Liver (tissue), 9 donors: ENCODE data around the gene MBP. TPM values are rescaled to one million over a fixed set of nuclear protein-coding genes. Genes with fewer than 3 reads are reported as not detected.

Source experiments
- DNase-seq: peaks from one replicate; pipeline ENCODE4 v3.0.0-alpha.2; 2017; ENCODE audit warnings: low spot score
- H3K27ac ChIP-seq, 2 donors: one replicate each; pipeline ENCODE4 v1.7.0; 2013; ENCODE audit warnings: inconsistent platforms in 2 of 2, low read length in 2 of 2, control low read depth in 1 of 2, low read depth in 1 of 2, mild to moderate bottlenecking in 1 of 2
- H3K27me3 ChIP-seq, 4 donors: one replicate each; pipeline versions ENCODE4 v1.6.1 to v1.7.0; 2013; ENCODE audit warnings: low read length in 3 of 4, inconsistent platforms in 1 of 4, mild to moderate bottlenecking in 1 of 4, moderate library complexity in 1 of 4; ENCODE audit not compliant: control insufficient read depth in 4 of 4, insufficient read depth in 4 of 4
- H3K36me3 ChIP-seq, 4 donors: one replicate each; pipeline versions ENCODE4 v1.6.1 to v1.7.0; 2013; ENCODE audit warnings: low read length in 3 of 4, mild to moderate bottlenecking in 3 of 4, low read depth in 1 of 4, moderate library complexity in 1 of 4; ENCODE audit not compliant: control insufficient read depth in 4 of 4, insufficient read depth in 3 of 4
- H3K4me1 ChIP-seq, 4 donors: one replicate each; pipeline versions ENCODE4 v1.6.1 to v1.7.0; 2013; ENCODE audit warnings: low read length in 3 of 4, mild to moderate bottlenecking in 3 of 4, moderate library complexity in 1 of 4; ENCODE audit not compliant: control insufficient read depth in 4 of 4, insufficient read depth in 4 of 4
- H3K4me3 ChIP-seq, 3 donors: one replicate each; pipeline versions ENCODE4 v1.6.1 to v1.7.0; 2013; ENCODE audit warnings: low read length in 3 of 3, control low read depth in 1 of 3, low read depth in 1 of 3, mild to moderate bottlenecking in 1 of 3
- H3K9ac ChIP-seq, 2 donors: one replicate each; pipeline ENCODE4 v1.7.0; 2013; ENCODE audit warnings: low read length in 2 of 2, mild to moderate bottlenecking in 2 of 2, moderate library complexity in 2 of 2, control low read depth in 1 of 2, low read depth in 1 of 2
- H3K9me3 ChIP-seq, 4 donors: one replicate each; pipeline versions ENCODE4 v1.6.1 to v1.7.0; 2013; ENCODE audit warnings: low read length in 3 of 4; ENCODE audit not compliant: control insufficient read depth in 4 of 4
- EGR1 ChIP-seq, 2 donors: IDR thresholded peaks; 2 replicates each; pipeline ENCODE4 v1.6.1; 2016 to 2018; ENCODE audit warnings: antibody characterized with exemption in 2 of 2, low read depth in 2 of 2
- FOXA1 ChIP-seq: IDR thresholded peaks from 2 replicates; pipeline ENCODE4 v1.6.1; 2016; ENCODE audit warnings: antibody characterized with exemption
- FOXA2 ChIP-seq: IDR thresholded peaks from 2 replicates; pipeline ENCODE4 v1.6.1; 2016; ENCODE audit warnings: antibody characterized with exemption
- GABPA ChIP-seq, 2 donors: IDR thresholded peaks in 1 of 2; conservative IDR thresholded peaks in 1 of 2; 2 replicates each; pipeline ENCODE4 v1.6.1; 2016; ENCODE audit warnings: antibody characterized with exemption in 2 of 2, mild to moderate bottlenecking in 1 of 2, moderate library complexity in 1 of 2
- HNF4A ChIP-seq, 2 donors: conservative IDR thresholded peaks; 2 replicates each; pipeline ENCODE4 v1.6.1; 2016; ENCODE audit warnings: antibody characterized with exemption in 2 of 2, mild to moderate bottlenecking in 2 of 2
- HNF4G ChIP-seq: IDR thresholded peaks from 2 replicates; pipeline ENCODE4 v1.6.1; 2016; ENCODE audit warnings: antibody characterized with exemption
- RAD21 ChIP-seq, 2 donors: IDR thresholded peaks; 2 replicates each; pipeline ENCODE4 v1.6.1; 2016; ENCODE audit warnings: antibody characterized with exemption in 2 of 2, mild to moderate bottlenecking in 2 of 2
- SP1 ChIP-seq: IDR thresholded peaks from 2 replicates; pipeline ENCODE4 v1.6.1; 2018; ENCODE audit warnings: antibody characterized with exemption, mild to moderate bottlenecking
- TAF1 ChIP-seq: conservative IDR thresholded peaks from 2 replicates; pipeline ENCODE4 v1.6.1; 2016; ENCODE audit warnings: antibody characterized with exemption, mild to moderate bottlenecking
- ZBTB33 ChIP-seq: IDR thresholded peaks from 2 replicates; pipeline ENCODE4 v1.6.1; 2016; ENCODE audit warnings: antibody characterized with exemption
- WGBS: extraction: QIAGEN DNeasy Blood & Tissue Kit; methylation state at CpG from one replicate; pipeline ENCODE4 v1.1.7; 2013; 5-methylcytosine and 5-hydroxymethylcytosine counted together
- polyA plus RNA-seq, 2 donors: library from polyadenylated mRNA; stranded (reverse) in 1 of 2; unstranded in 1 of 2; fragments of 200-250 nt in 1 of 2; fragments of >200 nt in 1 of 2; fragmentation: Nextera tagmentation in 1 of 2; extraction: Ambion mirVana in 1 of 2; gene quantifications; one replicate each; pipeline versions ENCODE4 v1.2.1 to v1.2.3, GENCODE V29; 2013 to 2015
- total RNA-seq, 2 donors: library from RNA; depleted of rRNA; stranded (reverse); fragments of >200 nt; gene quantifications; one replicate each; pipeline ENCODE4 v1.2.3, GENCODE V29; 2014
- TF ChIP-seq, protein P1 (sequence below): fragments of 150-350 bp; IDR thresholded peaks from 2 replicates; pipeline ENCODE4 v1.5.1; 2017; ENCODE audit warnings: improper control_type of control experiment, low read depth, low read length; ENCODE audit not compliant: missing input control
- TF ChIP-seq, protein P2 (sequence below): IDR thresholded peaks from 2 replicates; pipeline ENCODE4 v1.6.1; 2016; ENCODE audit warnings: antibody characterized with exemption, mild to moderate bottlenecking
- donor health status: healthy.
- donor health status: healthy.
- donor health status: healthy.
- donor health status: healthy.
- donor health status: healthy.

Gene MBP
- total and polyA plus RNA-seq, 4 donors = 9.7 to 23.3 (median 17.7) TPM

DNA sequence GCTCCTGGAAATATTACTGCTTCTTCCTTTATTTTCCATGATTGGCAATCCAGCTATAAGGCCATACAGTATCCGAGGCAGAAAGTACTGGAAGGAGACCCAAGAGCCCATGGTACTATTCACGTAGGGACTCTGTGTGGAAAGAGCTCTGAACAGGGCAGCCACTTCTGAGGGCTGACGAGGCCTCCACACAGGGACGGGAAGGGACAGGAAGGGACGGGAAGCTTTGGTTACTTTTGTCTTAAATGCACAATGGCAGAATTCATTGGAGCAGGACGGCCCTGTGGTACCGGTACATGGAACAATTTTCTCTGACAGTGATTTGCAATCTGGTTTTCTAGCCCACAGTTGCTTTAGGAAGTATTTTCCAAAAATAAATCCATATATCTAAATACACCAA lies 102.4 kb downstream of the MBP start:
- Histone ChIP-seq H3K4me1 (no peaks in the 10 kb centered on the region), H3K9me3 (no peaks in the 10 kb centered on the region), H3K9ac (no peak overlapping the region), H3K27me3 (no peaks in the 10 kb centered on the region), H3K4me3 (no peak overlapping the region), H3K27ac (no peak overlapping the region), H3K36me3 (peaks cover 0 to 10% (median 3%) of the 10 kb centered on the region in 4 donors)
- TF ChIP-seq EGR1 (IDR thresholded peaks at IDR 0.05; ENCODE audit: low read depth in 2 of 2) (no peak), GABPA (IDR thresholded peaks at IDR 0.05 in 1 of 2, conservative IDR thresholded peaks at IDR 0.05 in 1 of 2) (no peak), FOXA2 (no peak), HNF4A (conservative IDR thresholded peaks at IDR 0.05) (no peak), ZBTB33 (no peak), TAF1 (no peak), HNF4G (no peak)
- TF ChIP-seq, protein P1, sequence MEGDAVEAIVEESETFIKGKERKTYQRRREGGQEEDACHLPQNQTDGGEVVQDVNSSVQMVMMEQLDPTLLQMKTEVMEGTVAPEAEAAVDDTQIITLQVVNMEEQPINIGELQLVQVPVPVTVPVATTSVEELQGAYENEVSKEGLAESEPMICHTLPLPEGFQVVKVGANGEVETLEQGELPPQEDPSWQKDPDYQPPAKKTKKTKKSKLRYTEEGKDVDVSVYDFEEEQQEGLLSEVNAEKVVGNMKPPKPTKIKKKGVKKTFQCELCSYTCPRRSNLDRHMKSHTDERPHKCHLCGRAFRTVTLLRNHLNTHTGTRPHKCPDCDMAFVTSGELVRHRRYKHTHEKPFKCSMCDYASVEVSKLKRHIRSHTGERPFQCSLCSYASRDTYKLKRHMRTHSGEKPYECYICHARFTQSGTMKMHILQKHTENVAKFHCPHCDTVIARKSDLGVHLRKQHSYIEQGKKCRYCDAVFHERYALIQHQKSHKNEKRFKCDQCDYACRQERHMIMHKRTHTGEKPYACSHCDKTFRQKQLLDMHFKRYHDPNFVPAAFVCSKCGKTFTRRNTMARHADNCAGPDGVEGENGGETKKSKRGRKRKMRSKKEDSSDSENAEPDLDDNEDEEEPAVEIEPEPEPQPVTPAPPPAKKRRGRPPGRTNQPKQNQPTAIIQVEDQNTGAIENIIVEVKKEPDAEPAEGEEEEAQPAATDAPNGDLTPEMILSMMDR = no peak
- WGBS = 92% methylated on average over 7 of the region's 7 CpGs
- no peak for DNase-seq

DNA sequence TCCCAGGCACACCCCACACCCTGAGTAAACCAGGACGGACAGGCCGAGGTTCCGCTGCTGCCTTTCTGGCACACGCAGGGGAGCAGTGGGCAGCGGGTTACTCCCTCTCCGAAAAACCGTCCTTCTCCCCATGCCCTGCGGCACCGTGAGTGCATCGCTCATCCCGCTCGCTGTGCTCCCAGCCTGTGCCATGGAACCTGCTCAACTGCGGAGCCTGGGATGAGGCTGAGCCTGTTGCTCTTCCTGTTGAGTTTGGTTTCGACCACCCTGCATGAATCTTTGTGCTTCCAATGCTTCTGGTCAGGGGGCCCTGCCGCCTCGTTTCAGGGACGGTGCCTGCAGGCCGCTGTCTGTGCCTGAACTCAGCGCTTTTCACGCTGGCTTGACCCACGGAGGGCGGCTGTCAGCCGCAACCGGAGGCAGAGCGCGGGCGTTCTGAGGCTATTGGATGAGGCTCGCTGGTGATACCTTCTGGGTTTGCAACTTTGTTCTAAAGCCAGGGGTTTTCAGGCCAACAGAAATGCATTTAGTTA lies 106.7 kb downstream of the MBP start:
- Histone ChIP-seq H3K27me3 (no peaks in the 10 kb centered on the region), H3K9me3 (no peaks in the 10 kb centered on the region), H3K4me1 (no peaks in the 10 kb centered on the region), H3K36me3 (peaks cover 0 to 16% (median 7%) of the 10 kb centered on the region in 4 donors), H3K9ac (no peak overlapping the region), H3K4me3 (no peak overlapping the region), H3K27ac (no peak overlapping the region)
- 97% methylated on average over 28 of the region's 28 CpGs for WGBS
- DNase-seq = no peak
- TF ChIP-seq, protein P1 = no peak
- TF ChIP-seq RAD21 (IDR thresholded peaks at IDR 0.05) (no peak), HNF4G (no peak)

DNA sequence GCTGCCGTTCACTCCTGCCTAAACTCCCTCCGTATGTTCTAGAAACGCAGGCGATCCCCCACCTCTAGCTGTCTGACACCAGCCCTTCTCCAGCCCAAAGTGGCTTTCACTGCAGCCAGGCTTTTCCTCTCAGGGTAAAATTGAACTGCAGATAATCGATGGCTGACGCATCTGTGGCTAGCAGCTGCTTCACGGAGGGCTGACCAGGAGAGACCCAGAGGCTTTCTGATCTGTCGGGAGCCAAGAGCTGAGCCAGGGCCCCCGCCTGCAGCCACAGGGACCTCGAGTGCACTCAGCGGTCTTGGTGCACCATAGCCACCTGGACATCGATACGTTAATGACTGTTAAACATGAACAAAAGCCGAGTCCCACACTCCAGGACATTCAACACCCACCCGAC lies 107.5 kb downstream of the MBP start:
- WGBS = 96% methylated on average over 15 of the region's 15 CpGs
- H3K4me3 ChIP-seq = no peak overlapping the region

More for the DNA sequence above, 107.5 kb downstream of the MBP start:
- Histone ChIP-seq H3K9me3 (no peaks in the 10 kb centered on the region), H3K27me3 (no peaks in the 10 kb centered on the region), H3K9ac (no peak overlapping the region), H3K4me1 (no peaks in the 10 kb centered on the region), H3K36me3 (peaks cover 0 to 16% (median 7%) of the 10 kb centered on the region in 4 donors), H3K27ac (no peak overlapping the region)
- no peak for DNase-seq
- TF ChIP-seq, protein P2, sequence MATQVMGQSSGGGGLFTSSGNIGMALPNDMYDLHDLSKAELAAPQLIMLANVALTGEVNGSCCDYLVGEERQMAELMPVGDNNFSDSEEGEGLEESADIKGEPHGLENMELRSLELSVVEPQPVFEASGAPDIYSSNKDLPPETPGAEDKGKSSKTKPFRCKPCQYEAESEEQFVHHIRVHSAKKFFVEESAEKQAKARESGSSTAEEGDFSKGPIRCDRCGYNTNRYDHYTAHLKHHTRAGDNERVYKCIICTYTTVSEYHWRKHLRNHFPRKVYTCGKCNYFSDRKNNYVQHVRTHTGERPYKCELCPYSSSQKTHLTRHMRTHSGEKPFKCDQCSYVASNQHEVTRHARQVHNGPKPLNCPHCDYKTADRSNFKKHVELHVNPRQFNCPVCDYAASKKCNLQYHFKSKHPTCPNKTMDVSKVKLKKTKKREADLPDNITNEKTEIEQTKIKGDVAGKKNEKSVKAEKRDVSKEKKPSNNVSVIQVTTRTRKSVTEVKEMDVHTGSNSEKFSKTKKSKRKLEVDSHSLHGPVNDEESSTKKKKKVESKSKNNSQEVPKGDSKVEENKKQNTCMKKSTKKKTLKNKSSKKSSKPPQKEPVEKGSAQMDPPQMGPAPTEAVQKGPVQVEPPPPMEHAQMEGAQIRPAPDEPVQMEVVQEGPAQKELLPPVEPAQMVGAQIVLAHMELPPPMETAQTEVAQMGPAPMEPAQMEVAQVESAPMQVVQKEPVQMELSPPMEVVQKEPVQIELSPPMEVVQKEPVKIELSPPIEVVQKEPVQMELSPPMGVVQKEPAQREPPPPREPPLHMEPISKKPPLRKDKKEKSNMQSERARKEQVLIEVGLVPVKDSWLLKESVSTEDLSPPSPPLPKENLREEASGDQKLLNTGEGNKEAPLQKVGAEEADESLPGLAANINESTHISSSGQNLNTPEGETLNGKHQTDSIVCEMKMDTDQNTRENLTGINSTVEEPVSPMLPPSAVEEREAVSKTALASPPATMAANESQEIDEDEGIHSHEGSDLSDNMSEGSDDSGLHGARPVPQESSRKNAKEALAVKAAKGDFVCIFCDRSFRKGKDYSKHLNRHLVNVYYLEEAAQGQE = no peak
- TF ChIP-seq RAD21 (IDR thresholded peaks at IDR 0.05) (no peak), HNF4A (conservative IDR thresholded peaks at IDR 0.05) (no peak), FOXA1 (no peak), HNF4G (no peak), SP1 (no peak)
